Hematopoietic multipotent progenitor cell treated with erythropoietin and hydrocortisone succinate and interleukin-3 and kit ligand, for 6 days (in vitro differentiated cells): ENCODE measurements around the gene ZNHIT3.
"Not testable (repeated sequence)": the region's sequence is repeated elsewhere in the genome, so short reads cannot be mapped to it uniquely, and the experiment has no call there.

Experiments
- DNase-seq: peaks from one replicate; pipeline ENCODE4 v3.0.0-alpha.2; 2015

The ZNHIT3 gene

GRCh38 chr17:36486204-36487194, at the start of gene ZNHIT3:
Gene ZNHIT3 (plus strand): TSS chr17:36486681. CDS start chr17:36486700, 19 bp downstream.
- DNase-seq, result peak; percentile 99

- DNase-seq, result not testable (repeated sequence)
Measured at GRCh38 chr17:36441792-36442191, 44.7 kb upstream of the ZNHIT3 start.

GRCh38 chr17:36443777-36444176, 42.7 kb upstream of the ZNHIT3 start:
- DNase-seq, result no peak

GRCh38 chr17:36449997-36450396, 36.5 kb upstream of the ZNHIT3 start:
- not testable (repeated sequence) for DNase-seq

GRCh38 chr17:36452888-36453287, 33.6 kb upstream of the ZNHIT3 start:
- DNase-seq, result not testable (repeated sequence)

GRCh38 chr17:36457701-36458100, 28.8 kb upstream of the ZNHIT3 start:
- not testable (repeated sequence) for DNase-seq

- no peak for DNase-seq
Measured at GRCh38 chr17:36459045-36459444, 27.4 kb upstream of the ZNHIT3 start.

GRCh38 chr17:36459601-36460000, 26.9 kb upstream of the ZNHIT3 start:
- DNase-seq, result no peak

GRCh38 chr17:36460265-36460937, 26.1 kb upstream of the ZNHIT3 start:
- no peak for DNase-seq

GRCh38 chr17:36461330-36462110, 25.0 kb upstream of the ZNHIT3 start:
- DNase-seq, result no peak

- peak; percentile 91 for DNase-seq
Measured at GRCh38 chr17:36463916-36464764, 22.3 kb upstream of the ZNHIT3 start.

- DNase-seq, result no peak
Measured at GRCh38 chr17:36464765-36465088, 21.8 kb upstream of the ZNHIT3 start.

GRCh38 chr17:36468903-36469635, 17.4 kb upstream of the ZNHIT3 start:
- no peak for DNase-seq

- no peak for DNase-seq
Measured at GRCh38 chr17:36469733-36470132, 16.7 kb upstream of the ZNHIT3 start.

GRCh38 chr17:36470499-36470898, 16.0 kb upstream of the ZNHIT3 start:
- no peak for DNase-seq

- DNase-seq, result no peak
Measured at GRCh38 chr17:36474571-36474970, 11.9 kb upstream of the ZNHIT3 start.

GRCh38 chr17:36475346-36475970, 11.0 kb upstream of the ZNHIT3 start:
- DNase-seq, result no peak

GRCh38 chr17:36481829-36482228, 4.7 kb upstream of the ZNHIT3 start:
- DNase-seq, result no peak

- peak; percentile 90 for DNase-seq
Measured at GRCh38 chr17:36482611-36483504, 3.6 kb upstream of the ZNHIT3 start.

- DNase-seq, result not testable (repeated sequence)
Measured at GRCh38 chr17:36484021-36484420, 2.5 kb upstream of the ZNHIT3 start.
